Fibroblast of upper back skin (primary cell): ENCODE measurements around the gene RNF39.
"Not testable (repeated sequence)": the region's sequence is repeated elsewhere in the genome, so short reads cannot be mapped to it uniquely, and the experiment has no call there.

Experiments used
- DNase-seq: peaks from one replicate; pipeline ENCODE4 v3.0.0-alpha.2; 2013

The RNF39 gene, protein sequence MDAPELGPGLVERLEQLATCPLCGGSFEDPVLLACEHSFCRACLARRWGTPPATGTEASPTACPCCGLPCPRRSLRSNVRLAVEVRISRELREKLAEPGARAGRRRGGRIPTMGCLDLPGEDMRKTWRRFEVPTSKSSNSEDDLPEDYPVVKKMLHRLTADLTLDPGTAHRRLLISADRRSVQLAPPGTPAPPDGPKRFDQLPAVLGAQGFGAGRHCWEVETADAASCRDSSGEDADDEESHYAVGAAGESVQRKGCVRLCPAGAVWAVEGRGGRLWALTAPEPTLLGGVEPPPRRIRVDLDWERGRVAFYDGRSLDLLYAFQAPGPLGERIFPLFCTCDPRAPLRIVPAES

GRCh38 chr6:30075094-30075789 lies at the start of gene RNF39:
Gene RNF39, minus strand, starts transcription at chr6:30075769. Its CDS starts 184 bp downstream, at chr6:30075585.
- DNase-seq, result no peak

- no peak for DNase-seq
Observed at GRCh38 chr6:30122515-30122914, 46.9 kb upstream of the RNF39 start.

- no peak for DNase-seq
Observed at GRCh38 chr6:30121446-30122366, 46.1 kb upstream of the RNF39 start.

GRCh38 chr6:30118691-30119090 lies 43.1 kb upstream of the RNF39 start:
- not testable (repeated sequence) for DNase-seq

- DNase-seq, result no peak
Observed at GRCh38 chr6:30116724-30117123, 41.2 kb upstream of the RNF39 start.

DNA sequence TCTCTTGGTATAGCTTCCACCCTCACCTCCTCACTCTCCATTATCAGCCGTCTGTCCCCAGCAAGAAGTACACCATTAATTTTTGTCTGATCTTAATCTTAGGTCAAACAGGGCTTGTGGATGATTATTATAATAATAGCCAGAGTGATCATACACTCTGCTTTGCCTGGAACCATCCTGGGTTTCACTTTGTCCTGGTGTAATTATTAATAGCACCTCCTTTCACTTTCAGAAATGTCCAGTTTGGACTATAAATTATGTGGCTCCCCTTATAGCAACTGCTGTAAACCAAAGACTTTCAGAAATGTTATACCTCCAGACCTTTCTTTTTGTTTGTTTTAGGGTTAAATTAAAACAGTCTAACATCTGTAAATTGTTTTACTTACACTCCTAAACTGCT lies 38.3 kb upstream of the RNF39 start:
- no peak for DNase-seq

GRCh38 chr6:30113003-30113759 lies 37.6 kb upstream of the RNF39 start, which contains the start of gene TRIM31:
Gene TRIM31, minus strand, starts transcription at chr6:30113090. Its CDS starts 285 bp downstream, at chr6:30112805.
- DNase-seq, result no peak

DNA sequence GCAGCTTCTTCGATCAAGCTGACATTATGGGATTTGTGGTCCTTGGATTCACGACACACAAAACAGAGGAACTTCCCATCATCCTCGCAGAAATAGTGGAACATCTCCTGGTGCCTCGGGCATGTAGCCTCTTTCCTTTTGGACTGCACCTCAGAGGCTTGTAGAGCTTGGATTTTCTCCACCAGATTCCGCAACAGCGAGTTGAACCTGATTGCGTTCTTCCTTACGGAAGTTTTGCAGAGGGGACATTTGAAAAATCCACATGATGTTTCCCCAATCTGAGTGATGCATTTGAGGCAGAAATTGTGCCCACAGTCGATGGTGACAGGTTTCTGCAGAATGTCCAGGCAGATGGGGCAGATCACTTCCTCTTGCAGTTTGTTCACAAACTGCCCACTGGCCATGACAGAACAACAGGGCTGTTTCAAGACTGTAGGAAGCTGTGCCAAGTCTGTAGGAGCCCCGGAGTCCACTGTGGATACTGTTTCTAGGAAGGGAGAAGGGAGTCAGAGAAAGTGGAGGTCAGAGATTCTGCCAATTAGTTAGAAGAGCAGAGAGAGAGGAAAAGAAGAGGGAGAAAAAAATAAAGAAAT lies 36.9 kb upstream of the RNF39 start:
- DNase-seq, result no peak

GRCh38 chr6:30111266-30111856 lies 35.8 kb upstream of the RNF39 start:
- DNase-seq, result no peak

DNA sequence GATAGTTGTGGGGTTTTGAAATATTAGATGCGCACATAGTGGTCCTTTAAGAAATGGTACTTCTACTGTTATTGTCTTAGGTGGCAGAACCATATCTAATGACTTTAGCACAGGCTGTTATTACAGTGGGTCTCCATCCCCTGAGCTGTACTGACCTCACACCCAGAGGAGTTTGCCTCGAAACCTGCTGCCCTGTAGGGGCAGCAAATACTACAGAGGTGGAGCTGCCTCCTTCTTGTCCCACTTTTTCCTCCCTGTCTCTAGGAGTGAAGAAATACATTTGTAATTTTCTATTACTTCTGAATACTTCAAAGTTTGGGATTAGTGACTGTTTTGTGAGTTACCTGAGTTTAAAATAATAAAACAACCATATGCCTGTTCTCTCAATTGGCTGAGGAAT lies 29.1 kb upstream of the RNF39 start:
- no peak for DNase-seq

DNA sequence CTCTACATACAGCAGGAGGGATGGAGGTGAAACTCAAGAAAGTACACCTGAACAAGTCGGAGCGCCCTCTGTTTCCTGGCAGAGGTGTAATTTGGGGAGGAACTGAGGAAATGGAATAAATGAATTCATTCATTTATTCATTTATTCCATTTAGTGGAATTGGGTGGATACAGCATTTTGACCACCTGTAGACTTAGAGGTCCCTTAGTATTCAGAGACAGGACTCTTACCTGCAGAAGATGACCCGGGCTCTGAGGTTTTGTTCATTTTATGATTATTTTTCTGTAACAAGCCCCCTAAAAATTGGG lies 28.3 kb upstream of the RNF39 start:
- no peak for DNase-seq

DNA sequence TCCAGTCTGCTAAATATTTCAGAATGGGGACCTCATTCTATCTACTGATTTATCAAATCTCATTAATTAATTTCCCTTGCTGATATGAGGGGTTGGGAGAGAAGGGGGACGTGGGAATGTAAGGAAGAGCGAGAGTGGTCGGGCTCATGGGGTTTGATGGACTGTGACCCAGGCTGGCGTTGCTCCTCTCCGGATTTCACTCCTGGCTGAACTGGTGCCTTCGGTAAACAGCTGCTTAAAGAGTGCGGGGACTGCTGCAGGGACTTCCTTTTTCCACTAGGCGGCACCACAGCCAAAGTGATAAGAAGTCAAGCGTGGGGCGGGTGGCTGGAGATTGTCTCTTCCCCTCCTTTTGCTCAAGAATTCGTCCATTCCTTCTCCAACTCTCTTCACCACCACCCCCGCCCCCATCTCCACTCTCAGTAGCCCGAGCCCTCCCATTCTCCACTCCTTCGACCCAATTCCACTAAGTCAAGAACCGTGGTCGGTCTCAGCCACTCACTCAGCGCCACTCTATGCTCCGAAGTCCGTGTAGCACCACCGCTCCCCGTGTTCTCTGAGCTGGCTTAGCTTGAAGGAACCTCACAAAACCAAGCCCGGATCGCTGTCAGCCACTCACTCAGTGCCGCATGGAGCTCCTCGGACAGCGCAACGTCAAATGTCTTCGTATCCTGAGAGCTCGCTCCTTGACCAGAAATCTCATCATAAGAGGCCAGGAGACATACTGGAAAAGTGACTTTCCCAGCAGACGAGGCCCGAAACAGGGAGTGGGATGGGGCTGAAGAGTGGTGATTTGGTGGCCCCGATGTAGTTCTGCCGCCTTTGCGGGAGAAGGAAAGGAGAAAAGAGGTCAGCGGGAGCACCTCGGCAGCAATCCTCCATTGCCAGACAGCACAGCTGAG lies 27.7 kb upstream of the RNF39 start:
- DNase-seq, result peak; percentile 86

DNA sequence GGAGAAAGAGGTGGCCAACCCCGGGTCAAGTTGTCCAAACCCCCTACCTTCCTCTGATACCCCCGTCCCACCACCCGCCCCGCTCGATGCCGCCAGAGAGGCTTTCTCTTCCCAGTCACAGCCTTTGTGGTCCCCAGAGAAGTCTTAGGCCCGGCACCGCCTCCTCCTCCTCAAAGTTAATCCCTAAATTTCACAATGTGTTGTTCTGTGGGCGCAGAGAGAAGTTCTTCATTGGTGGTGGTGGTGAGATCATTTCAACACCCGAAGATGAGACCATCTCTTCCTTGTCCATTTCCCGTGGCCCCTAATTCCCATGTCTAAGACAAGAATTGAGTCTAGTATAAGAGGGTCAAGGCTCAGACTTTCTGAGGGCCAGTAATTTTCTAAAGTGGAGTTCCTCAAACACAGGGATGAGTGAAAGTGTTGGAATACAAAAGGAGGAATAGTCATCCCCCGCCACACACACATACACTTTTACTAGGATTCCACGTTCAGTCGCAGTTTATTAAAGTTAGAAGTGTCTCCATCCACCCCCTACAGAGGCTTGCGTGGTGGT lies 26.9 kb upstream of the RNF39 start:
- peak; percentile 31 for DNase-seq

DNA sequence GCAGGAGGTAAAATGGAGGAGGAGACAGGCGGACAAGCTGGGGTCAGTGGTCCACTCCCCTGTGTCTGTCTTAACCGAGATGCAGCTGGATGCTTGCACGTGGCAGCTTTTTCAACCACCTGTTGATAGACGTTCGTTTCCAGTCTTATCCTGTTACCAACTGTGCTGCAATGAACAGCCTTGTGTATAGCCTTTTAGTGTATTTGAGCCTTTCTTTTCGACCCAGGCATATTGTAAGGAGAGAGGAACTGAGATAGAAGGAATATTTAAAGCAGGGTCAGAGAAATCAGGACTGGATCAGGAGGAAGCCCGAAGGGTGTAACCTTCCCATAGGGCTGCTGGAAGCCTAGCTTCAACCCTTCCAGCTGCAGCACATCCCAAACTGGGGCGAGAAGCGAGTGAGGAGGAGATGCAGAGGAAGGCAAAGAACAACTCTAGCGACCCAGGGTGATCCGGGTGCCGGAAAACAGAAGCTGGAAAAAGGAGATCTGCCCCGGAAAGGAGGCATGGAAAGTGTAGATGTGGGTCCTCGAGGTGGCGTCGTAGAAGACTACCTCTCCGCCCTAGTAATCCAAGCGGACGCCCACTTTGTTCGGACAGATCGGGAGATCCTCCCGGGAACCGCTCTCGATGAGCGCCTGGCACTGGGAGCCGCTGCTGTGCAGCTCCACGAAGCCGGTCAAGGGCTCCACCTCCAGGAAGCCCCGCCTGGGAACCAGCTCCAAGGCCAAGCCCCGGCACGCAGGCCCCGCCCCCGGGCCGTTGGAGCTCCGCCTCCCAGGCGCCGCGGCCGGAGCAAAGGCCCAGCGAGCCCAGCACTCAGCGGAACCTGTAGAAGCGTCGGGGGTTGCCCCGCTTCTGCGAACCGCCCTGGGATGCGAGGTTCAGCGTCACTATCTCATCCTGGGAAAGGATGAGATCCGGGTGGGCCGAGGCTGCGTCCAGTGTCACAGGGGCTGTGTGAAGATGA lies 26.2 kb upstream of the RNF39 start:
- peak; percentile 82 for DNase-seq

- no peak for DNase-seq
Observed at GRCh38 chr6:30100585-30101443, 25.2 kb upstream of the RNF39 start.

DNA sequence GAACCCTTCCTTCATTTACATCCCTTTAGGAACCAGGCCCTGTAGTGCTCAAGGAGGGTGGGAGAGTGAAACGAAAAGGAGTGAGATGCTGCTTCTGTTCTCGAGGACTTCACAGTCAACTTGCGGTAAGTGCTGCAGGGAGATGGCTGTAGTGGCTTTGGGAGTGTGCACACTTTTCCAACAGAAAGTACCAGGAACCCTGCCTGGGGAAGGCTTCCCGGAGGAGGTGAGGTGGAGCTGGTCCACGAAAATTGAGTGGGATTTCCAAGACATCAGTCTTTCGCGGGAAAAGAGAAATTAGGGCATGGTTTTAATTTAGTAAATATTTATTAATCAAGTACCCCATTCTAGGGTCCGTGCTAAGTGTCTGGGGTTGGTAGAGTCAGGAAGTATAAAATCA lies 24.6 kb upstream of the RNF39 start:
- no peak for DNase-seq

GRCh38 chr6:30097902-30098768 lies 22.6 kb upstream of the RNF39 start:
- no peak for DNase-seq
